Astrocyte (in vitro differentiated cells and primary cell): Measurements from ENCODE around the gene ATP1A1. TPM values are rescaled to one million over a fixed set of nuclear protein-coding genes. Genes with fewer than 3 reads are reported as not detected.
A peak's percentile ranks its signal among the peaks of the same experiment; 100 is the strongest.

Experiments used
- DNase-seq: peaks from one replicate; pipeline ENCODE4 v3.0.0-alpha.2; 2010; ENCODE audit warnings: low read depth
- FAIRE-seq: peaks from 2 replicates; lab custom pipeline; 2011; peaks lifted over from hg19 to GRCh38; lab: Jason Lieb, UNC
- H2AFZ ChIP-seq: 2 replicates; pipeline ENCODE4 v1.6.0; 2012; ENCODE audit warnings: low read depth, low read length, inconsistent platforms
- H3K27ac ChIP-seq: 2 replicates; pipeline ENCODE4 v1.5.1; 2011; ENCODE audit warnings: low read depth, low read length, inconsistent platforms
- H3K27me3 ChIP-seq: 2 replicates; pipeline ENCODE4 v1.6.0; 2011; ENCODE audit warnings: low read length, inconsistent platforms; ENCODE audit not compliant: insufficient read depth
- H3K36me3 ChIP-seq: 2 replicates; pipeline ENCODE4 v1.5.1; 2011; ENCODE audit warnings: low read length, inconsistent platforms; ENCODE audit not compliant: insufficient read depth
- H3K4me1 ChIP-seq: 2 replicates; pipeline ENCODE4 v1.5.1; 2011; ENCODE audit warnings: low read length, inconsistent platforms; ENCODE audit not compliant: insufficient read depth
- H3K4me2 ChIP-seq: 2 replicates; pipeline ENCODE4 v1.6.0; 2012; ENCODE audit warnings: low read length, inconsistent platforms
- H3K4me3 ChIP-seq: 2 replicates; pipeline ENCODE4 v1.5.1; 2011; ENCODE audit warnings: low read depth, mild to moderate bottlenecking, low read length, inconsistent platforms; ENCODE audit not compliant: insufficient read depth
- H3K79me2 ChIP-seq: 2 replicates; pipeline ENCODE4 v1.6.0; 2012; ENCODE audit warnings: mild to moderate bottlenecking, low read length, inconsistent platforms; ENCODE audit not compliant: insufficient read depth
- H3K9ac ChIP-seq: 2 replicates; pipeline ENCODE4 v1.6.0; 2012; ENCODE audit warnings: mild to moderate bottlenecking, low read length, inconsistent platforms
- H3K9me3 ChIP-seq: 2 replicates; pipeline ENCODE4 v1.5.1; 2012; ENCODE audit warnings: low read depth, mild to moderate bottlenecking, low read length, inconsistent platforms; ENCODE audit not compliant: insufficient read depth
- H4K20me1 ChIP-seq: 2 replicates; pipeline ENCODE4 v1.6.0; 2012; ENCODE audit warnings: low read length, inconsistent platforms; ENCODE audit not compliant: insufficient read depth
- H3K27ac Mint-ChIP-seq: one replicate; pipeline ENCODE4 v1.8.0; 2021; ENCODE audit warnings: mild to moderate bottlenecking, mixed read lengths; ENCODE audit not compliant: unreplicated experiment
- H3K27me3 Mint-ChIP-seq: one replicate; pipeline ENCODE4 v1.8.0; 2021; ENCODE audit warnings: low read depth, mixed read lengths; ENCODE audit not compliant: unreplicated experiment
- H3K36me3 Mint-ChIP-seq: one replicate; pipeline ENCODE4 v1.8.0; 2021; ENCODE audit warnings: low read depth, mixed read lengths; ENCODE audit not compliant: unreplicated experiment
- H3K4me1 Mint-ChIP-seq: one replicate; pipeline ENCODE4 v1.8.0; 2021; ENCODE audit warnings: low read depth, mixed read lengths; ENCODE audit not compliant: unreplicated experiment
- H3K4me3 Mint-ChIP-seq: one replicate; pipeline ENCODE4 v1.8.0; 2021; ENCODE audit warnings: mild to moderate bottlenecking, moderate library complexity, mixed read lengths; ENCODE audit not compliant: unreplicated experiment
- H3K9me3 Mint-ChIP-seq: one replicate; pipeline ENCODE4 v1.8.0; 2021; ENCODE audit warnings: mild to moderate bottlenecking, mixed read lengths; ENCODE audit not compliant: unreplicated experiment
- EZH2 ChIP-seq: IDR thresholded peaks from 2 replicates; pipeline ENCODE4 v1.6.1; 2012; ENCODE audit warnings: mild to moderate bottlenecking, low read length, inconsistent platforms; ENCODE audit not compliant: insufficient read depth
- total RNA-seq: library from RNA; stranded (reverse); gene quantifications from 2 replicates; pipeline ENCODE4 v1.2.1, GENCODE V29; 2021
- TF ChIP-seq, protein P1 (sequence below): IDR thresholded peaks from 2 replicates; pipeline ENCODE4 v1.5.1; 2011; ENCODE audit warnings: low read depth, mild to moderate bottlenecking, inconsistent platforms, low read length, moderate library complexity; ENCODE audit not compliant: insufficient read depth

The ATP1A1 gene
- total RNA-seq, 1 donor from 2014 or later: 317 TPM

DNA sequence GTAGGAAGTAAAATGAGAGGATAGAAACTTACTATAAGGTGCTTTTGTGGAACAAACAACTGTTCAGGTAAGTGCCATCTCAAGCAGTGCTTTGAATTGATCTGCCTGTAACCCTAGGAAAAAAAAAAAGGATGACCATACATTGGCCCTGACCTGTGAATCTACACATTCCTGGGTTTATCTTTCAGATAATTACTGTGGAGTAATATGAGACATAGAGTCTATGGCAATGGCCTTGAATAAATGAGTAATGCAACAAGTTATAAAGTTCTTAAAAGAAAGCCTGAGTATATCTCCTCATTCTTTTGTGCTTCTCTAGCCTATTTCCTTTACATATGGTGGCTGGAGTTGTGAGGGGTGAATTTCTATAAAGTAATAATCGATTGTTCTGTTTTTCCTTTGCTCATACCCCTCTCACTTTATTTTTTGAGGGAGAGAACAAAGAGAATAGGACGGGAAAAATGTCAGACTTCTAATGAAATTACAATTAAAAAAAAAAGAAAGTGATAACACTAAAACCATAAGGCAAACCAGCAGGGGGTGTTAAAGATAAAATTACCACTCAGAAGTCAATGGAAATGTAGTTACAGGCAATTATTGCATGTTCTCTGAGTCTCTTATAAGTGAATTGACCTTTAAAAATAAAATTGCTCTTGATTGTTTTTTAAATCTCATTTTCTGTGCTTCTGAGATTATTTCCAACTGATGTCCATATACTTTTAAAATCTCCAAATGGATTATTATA, 12.4 kb upstream of the ATP1A1 start:
- FAIRE-seq: no peak

DNA sequence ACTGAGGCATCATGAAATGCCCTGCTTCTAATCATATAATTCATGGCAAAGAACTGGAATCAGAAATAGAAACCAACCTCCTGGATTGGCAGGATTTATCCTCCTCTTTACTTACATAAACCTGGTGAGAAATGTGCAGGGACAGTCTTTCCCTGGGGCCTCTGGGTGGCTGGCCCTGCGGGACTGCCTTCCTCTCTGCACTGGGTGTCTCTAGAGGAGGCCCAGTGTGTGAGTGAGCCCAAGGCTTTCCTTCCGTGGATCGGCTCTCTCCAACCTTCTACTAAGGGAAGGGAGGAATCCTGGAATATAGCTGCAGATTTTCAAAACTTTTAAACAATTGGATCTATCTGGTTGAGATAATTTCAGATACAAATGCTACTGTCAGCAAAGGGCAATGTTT, 11.4 kb upstream of the ATP1A1 start:
- H3K27ac Mint-ChIP-seq: peak overlapping the region; percentile 72
- Histone ChIP-seq H3K9me3 (no peaks in the 10 kb centered on the region), H3K4me1 (peaks cover 12% of the 10 kb centered on the region), H2AFZ (no peak overlapping the region), H3K27me3 (peaks cover 2% of the 10 kb centered on the region), H3K9ac (no peak overlapping the region), H4K20me1 (no peaks in the 10 kb centered on the region), H3K4me3 (no peak overlapping the region), H3K27ac (no peak overlapping the region), H3K36me3 (no peaks in the 10 kb centered on the region), H3K4me2 (no peak overlapping the region), H3K79me2 (no peaks in the 10 kb centered on the region)
- H3K27me3 Mint-ChIP-seq: no peaks in the 10 kb centered on the region
- peaks cover 3% of the 10 kb centered on the region for H3K36me3 Mint-ChIP-seq
- H3K4me3 Mint-ChIP-seq: no peak overlapping the region
- FAIRE-seq (no peak), DNase-seq (no peak)
- peaks cover 25% of the 10 kb centered on the region for H3K4me1 Mint-ChIP-seq
- TF ChIP-seq, protein P1, sequence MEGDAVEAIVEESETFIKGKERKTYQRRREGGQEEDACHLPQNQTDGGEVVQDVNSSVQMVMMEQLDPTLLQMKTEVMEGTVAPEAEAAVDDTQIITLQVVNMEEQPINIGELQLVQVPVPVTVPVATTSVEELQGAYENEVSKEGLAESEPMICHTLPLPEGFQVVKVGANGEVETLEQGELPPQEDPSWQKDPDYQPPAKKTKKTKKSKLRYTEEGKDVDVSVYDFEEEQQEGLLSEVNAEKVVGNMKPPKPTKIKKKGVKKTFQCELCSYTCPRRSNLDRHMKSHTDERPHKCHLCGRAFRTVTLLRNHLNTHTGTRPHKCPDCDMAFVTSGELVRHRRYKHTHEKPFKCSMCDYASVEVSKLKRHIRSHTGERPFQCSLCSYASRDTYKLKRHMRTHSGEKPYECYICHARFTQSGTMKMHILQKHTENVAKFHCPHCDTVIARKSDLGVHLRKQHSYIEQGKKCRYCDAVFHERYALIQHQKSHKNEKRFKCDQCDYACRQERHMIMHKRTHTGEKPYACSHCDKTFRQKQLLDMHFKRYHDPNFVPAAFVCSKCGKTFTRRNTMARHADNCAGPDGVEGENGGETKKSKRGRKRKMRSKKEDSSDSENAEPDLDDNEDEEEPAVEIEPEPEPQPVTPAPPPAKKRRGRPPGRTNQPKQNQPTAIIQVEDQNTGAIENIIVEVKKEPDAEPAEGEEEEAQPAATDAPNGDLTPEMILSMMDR: no peak
- TF ChIP-seq EZH2: no peak
- no peaks in the 10 kb centered on the region for H3K9me3 Mint-ChIP-seq

More for the DNA sequence above, 12.4 kb upstream of the ATP1A1 start:
- H3K4me1 Mint-ChIP-seq: peaks cover 27% of the 10 kb centered on the region
- no peak for TF ChIP-seq EZH2
- TF ChIP-seq, protein P1: no peak
- no peaks in the 10 kb centered on the region for H3K9me3 Mint-ChIP-seq
- no peak overlapping the region for H3K9ac ChIP-seq
- no peaks in the 10 kb centered on the region for H3K36me3 ChIP-seq
- no peak overlapping the region for H3K27ac ChIP-seq
- no peak for DNase-seq
- H3K9me3 ChIP-seq: no peaks in the 10 kb centered on the region
- H3K4me3 Mint-ChIP-seq: no peak overlapping the region
- H3K4me3 ChIP-seq: no peak overlapping the region
- peaks cover 12% of the 10 kb centered on the region for H3K4me1 ChIP-seq
- no peaks in the 10 kb centered on the region for H4K20me1 ChIP-seq
- H3K27ac Mint-ChIP-seq: no peak overlapping the region
- no peak overlapping the region for H3K4me2 ChIP-seq
- H3K27me3 ChIP-seq: peaks cover 2% of the 10 kb centered on the region
- no peak overlapping the region for H2AFZ ChIP-seq
- H3K79me2 ChIP-seq: no peaks in the 10 kb centered on the region
- no peaks in the 10 kb centered on the region for H3K27me3 Mint-ChIP-seq
- peaks cover 3% of the 10 kb centered on the region for H3K36me3 Mint-ChIP-seq

DNA sequence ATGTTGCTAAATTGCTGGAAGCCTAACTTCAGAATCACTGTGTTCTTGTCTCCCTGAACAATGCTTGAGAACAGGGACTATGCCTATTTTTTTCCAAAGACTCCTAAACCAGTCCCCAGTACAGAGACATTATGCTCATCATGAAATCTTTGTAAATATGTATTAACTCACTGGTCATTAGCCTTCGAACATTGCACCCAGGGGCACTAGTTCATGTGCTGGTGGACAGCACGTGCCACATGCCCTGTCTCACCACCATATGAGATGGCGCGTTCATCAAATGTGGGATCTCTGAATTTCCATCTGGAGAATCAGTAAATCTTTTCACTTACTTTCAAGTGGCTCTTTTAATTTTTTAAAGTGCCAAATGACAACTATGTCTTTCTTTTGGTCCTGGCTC, 11.0 kb upstream of the ATP1A1 start:
- Histone ChIP-seq H3K27ac (no peak overlapping the region), H2AFZ (no peak overlapping the region), H3K4me2 (no peak overlapping the region), H3K79me2 (no peaks in the 10 kb centered on the region), H4K20me1 (no peaks in the 10 kb centered on the region), H3K36me3 (no peaks in the 10 kb centered on the region), H3K4me3 (no peak overlapping the region), H3K9ac (no peak overlapping the region), H3K27me3 (peaks cover 2% of the 10 kb centered on the region), H3K4me1 (peaks cover 8% of the 10 kb centered on the region), H3K9me3 (no peaks in the 10 kb centered on the region)
- Mint-ChIP-seq H3K4me1 (peaks cover 21% of the 10 kb centered on the region), H3K27me3 (no peaks in the 10 kb centered on the region), H3K9me3 (no peaks in the 10 kb centered on the region), H3K36me3 (peaks cover 3% of the 10 kb centered on the region), H3K27ac (no peak overlapping the region), H3K4me3 (no peak overlapping the region)
- TF ChIP-seq, protein P1: no peak
- TF ChIP-seq EZH2: no peak
- DNase-seq (no peak), FAIRE-seq (no peak)
